HG02870 (cell line): ENCODE data around the gene LDAF1.
A peak's percentile ranks its signal among the peaks of the same experiment; 100 is the strongest.
"Not testable (repeated sequence)": the region's sequence is repeated elsewhere in the genome, so short reads cannot be mapped to it uniquely, and the experiment has no call there.

Experiments
- ATAC-seq: cut with Tn5 transposase; IDR thresholded peaks from one replicate; pipeline ENCODE4 v1.9.1; 2021; ENCODE audit warnings: mild to moderate bottlenecking, moderate library complexity; ENCODE audit not compliant: unreplicated experiment

Gene LDAF1

GRCh38 chr16:21158208-21159110, at the start of gene LDAF1:
TSS of gene LDAF1 (plus strand) at chr16:21158674. CDS start at chr16:21161183, 2,509 bp downstream.
- peak; percentile 77 for ATAC-seq

DNA sequence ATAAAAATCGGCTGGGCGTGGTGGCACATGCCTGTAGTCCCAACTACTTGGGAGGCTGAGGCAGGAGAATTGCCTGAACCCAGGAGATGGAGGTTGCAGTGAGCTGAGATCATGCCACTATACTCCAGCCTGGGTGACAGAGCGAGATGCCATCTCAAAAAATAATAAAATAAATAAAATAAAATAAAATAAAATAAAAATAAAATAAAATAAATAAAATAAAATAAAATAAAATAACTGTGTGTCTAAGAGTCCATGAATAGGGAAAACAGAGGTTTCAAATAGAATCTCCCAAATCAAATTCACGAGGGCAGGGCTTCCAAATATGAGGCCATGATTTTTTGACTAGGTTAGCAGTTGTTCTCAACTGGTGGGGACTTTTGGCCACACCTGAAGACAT, 42.9 kb upstream of the LDAF1 start:
- ATAC-seq, result not testable (repeated sequence)

GRCh38 chr16:21116148-21116693, 42.3 kb upstream of the LDAF1 start:
- ATAC-seq, result no peak

GRCh38 chr16:21117567-21117966, 40.9 kb upstream of the LDAF1 start:
- no peak for ATAC-seq

GRCh38 chr16:21120976-21121520, 37.4 kb upstream of the LDAF1 start:
- ATAC-seq, result no peak

DNA sequence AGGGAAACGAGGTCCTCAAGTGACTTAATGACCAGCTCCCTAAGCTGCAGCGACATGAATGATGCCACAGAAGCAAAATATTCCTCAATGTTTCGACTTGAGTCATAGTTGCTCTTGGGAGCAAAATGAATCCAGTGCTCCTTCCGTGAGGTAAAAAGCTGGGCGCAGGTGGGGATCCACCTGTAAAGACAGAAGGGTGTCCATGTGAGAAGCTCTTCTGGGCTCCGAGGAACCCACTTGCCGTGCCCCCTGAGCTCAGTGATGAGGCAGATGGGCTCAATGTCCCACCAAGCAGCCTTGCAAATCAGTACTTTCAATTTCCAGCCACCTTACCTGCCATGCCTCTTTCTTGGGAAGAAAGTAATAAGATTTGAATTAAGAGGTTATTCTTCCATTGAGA, 33.3 kb upstream of the LDAF1 start:
- no peak for ATAC-seq

- ATAC-seq, result no peak
Observed at GRCh38 chr16:21126518-21126917, 32.0 kb upstream of the LDAF1 start.

- no peak for ATAC-seq
Observed at GRCh38 chr16:21128991-21129390, 29.5 kb upstream of the LDAF1 start.

GRCh38 chr16:21130811-21131210, 27.7 kb upstream of the LDAF1 start:
- ATAC-seq, result no peak

DNA sequence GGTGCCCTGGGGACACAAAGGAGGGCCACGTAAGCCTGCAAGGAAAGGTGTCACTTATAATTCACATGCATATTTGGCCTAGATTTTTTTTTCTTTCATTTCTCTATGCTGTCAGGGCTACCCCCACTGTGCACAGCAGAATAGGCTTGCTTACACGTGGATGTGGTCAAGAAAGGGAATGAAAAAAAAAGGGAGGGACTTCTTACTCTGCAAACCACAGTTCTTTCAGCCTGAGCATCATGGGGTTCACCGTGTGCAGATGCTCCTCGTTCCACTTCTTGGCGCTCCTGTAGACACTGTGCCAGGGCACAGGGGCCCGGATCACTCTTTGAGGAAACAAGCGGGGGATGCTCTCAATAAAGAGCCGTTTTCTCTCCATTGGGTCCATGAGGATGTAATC, 24.4 kb upstream of the LDAF1 start:
- ATAC-seq, result no peak

DNA sequence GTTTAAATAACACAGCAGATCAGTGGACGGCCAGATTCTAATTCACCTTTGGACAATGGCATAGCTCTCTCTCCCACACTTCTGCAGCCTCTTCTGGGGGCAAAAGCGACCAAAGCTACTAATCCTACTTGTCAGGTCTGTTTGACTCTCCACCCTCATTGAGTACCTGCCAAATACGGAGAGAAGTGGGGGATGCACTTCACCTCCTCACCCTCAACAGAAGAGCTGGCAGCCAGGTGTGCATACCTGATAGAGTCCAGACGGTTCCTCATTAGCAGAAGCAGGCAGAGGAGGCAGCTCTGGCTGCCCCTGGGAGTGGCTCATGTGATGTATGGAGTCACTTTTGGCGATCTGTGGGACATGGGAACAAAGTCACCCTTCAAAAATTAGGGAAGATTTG, 12.7 kb upstream of the LDAF1 start:
- no peak for ATAC-seq

DNA sequence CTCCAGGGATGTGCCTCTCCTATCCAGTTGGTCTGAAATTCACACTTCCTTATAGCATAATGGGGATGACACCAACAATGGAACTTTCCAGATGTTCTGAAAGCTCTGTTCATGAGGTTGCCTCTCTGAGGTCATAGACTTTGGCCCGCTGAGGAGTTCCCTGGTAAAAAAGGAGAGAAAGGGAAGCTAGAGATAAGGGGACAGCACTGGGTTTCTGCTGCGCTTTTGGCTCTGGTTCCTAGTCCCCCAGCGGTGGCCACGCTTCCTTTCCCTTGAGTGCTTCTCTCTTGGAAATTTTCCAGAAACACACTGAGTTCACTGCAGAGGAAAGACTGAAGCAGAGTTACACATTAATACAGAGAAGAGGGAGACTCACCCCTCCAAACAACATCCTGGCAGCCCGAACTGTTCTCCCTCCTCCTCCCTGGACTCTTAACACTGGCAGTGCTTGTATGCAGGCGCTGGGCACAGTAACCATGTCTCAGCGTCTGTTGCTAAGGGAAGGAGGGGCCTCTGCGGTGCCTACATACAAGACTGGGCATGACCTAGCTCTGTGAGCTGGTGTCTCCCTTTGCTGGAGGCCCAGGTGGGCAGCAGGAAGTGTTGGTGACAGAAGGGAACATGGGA, 8.0 kb upstream of the LDAF1 start, which contains the start of gene DNAH3:
Gene DNAH3 (minus strand): TSS at position 472 of the 627 bp plus-strand sequence. CDS start 527 bp downstream, outside the sequence.
- ATAC-seq, result no peak

- not testable (repeated sequence) for ATAC-seq
Observed at GRCh38 chr16:21152160-21153030, 6.1 kb upstream of the LDAF1 start.

DNA sequence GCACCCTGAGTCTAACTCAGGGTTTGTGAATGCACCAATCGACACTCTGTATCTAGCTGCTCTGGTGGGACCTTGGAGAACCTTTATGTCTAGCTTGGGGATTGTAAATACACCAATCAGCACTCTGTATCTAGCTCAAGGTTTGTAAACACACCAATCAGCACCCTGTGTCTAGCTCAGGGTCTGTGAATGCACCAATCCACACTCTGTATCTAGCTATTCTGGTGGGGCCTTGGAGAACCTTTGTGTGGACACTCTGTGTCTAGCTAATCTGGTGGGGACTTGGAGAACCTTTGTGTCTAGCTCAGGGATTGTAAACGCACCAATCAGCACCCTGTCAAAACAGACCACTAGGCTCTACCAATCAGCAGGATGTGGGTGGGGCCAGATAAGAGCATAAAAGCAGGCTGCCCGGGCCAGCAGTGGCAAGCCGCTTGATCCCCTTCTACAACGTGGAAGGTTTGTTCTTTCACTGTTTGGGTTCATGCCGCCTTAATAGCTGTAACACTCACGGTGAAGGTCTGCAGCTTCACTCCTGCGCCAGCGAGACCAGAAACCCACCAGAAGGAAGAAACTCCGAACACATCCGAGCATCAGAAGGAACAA, 5.2 kb upstream of the LDAF1 start:
- ATAC-seq, result not testable (repeated sequence)

DNA sequence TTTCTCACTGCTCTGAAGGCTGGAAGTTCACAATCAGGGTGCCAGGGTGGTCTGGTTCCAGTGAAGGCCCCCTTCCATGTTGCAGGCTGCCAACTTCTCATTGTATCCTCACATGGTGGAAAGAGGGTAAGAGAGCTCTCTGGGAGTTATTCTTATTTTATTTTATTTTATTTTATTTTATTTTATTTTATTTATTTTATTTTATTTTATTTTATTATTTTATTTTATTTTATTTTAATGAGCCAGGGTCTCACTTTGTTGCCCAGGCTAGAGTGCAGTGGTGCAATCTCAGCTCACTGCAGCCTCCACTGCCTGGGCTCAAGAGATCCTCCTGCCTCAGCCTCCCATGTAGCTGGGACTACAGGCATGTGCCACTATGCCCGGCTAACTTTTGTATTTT, 2.5 kb upstream of the LDAF1 start:
- ATAC-seq, result not testable (repeated sequence)

- no peak for ATAC-seq
Observed at GRCh38 chr16:21156767-21157467, 1.6 kb upstream of the LDAF1 start.

DNA sequence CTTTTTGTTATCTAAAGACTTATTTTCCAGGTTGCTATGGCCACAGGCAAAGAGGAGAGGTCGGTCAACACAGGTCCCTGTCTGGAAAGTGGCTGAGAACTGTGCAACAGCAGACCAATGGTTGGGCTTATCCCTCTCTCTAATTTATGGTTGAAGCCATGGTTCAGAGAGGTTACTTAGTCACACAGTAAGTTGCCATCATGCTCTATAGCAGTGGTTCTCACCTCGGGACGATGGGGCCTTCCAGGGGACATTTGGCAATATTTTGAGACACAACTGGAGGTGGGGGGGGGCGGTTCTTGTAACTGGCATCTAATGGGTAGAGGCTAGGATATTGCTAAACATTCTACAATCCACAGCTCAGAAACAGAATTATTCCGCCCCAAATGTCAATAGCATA, 842 bp upstream of the LDAF1 start:
- no peak for ATAC-seq

- ATAC-seq, result no peak
Observed at GRCh38 chr16:21159281-21159951, 942 bp downstream of the LDAF1 start.

- ATAC-seq, result no peak
Observed at GRCh38 chr16:21160276-21160675, 1.8 kb downstream of the LDAF1 start.
